ACHN (cell line): ENCODE data around the gene SEMA6B.

Experiments
- DNase-seq: peaks from one replicate; pipeline ENCODE4 v3.0.0-alpha.2; 2015
- in situ Hi-C: cut with HindIII; loops from 2 replicates; pipeline ENCODE4 v1.10.0; 2017; ENCODE audit warnings: low sequenced_read_pairs, low pct_ligation_motif_present, low pct_unique_long_range_greater_than_20kb

The SEMA6B gene

GRCh38 chr19:4518345-4519171, 40.9 kb downstream of the SEMA6B start, which contains the start of gene PLIN4:
Gene PLIN4, minus strand, starts transcription at chr19:4518486. Its CDS starts 214 bp downstream, at chr19:4518272.
- in situ Hi-C loops = no loop called here
- DNase-seq = no peak

DNA sequence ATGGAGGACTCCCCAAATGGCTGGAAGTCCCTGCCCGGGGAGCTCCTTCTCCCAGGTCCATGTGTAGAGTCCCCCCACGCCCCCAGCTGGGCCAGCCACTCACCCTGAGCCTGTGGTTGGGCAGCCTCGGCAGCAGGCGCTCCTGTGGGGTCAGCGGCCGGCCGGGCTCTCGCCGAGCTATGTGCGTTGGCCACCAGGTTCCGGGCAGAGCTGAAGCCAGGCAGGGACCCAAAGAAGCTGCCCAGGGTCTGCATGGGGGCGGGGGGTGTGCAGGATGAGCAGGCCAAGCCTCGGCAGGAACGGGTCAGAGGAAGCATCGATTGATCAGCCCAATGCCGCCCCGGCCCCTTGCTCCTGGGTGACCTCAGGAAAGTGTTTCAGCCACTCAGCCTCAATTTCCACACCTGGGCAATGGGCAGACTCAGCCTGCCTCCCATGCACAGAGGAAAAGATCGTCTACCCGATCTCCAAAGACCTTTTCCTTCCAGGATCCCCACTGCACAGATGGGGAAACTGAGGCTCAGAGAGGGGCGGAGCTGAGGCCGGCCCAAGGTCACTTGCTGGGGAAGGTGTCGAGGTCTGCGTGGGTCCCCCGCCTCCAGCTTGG, 41.9 kb downstream of the SEMA6B start:
- no peak for DNase-seq
- in situ Hi-C loops = no loop called here

- no peak for DNase-seq
- in situ Hi-C loops = no loop called here
Measured at GRCh38 chr19:4516939-4517300, 42.6 kb downstream of the SEMA6B start.

- DNase-seq = no peak
- in situ Hi-C loops = no loop called here
Measured at GRCh38 chr19:4516199-4516938, 43.1 kb downstream of the SEMA6B start.

DNA sequence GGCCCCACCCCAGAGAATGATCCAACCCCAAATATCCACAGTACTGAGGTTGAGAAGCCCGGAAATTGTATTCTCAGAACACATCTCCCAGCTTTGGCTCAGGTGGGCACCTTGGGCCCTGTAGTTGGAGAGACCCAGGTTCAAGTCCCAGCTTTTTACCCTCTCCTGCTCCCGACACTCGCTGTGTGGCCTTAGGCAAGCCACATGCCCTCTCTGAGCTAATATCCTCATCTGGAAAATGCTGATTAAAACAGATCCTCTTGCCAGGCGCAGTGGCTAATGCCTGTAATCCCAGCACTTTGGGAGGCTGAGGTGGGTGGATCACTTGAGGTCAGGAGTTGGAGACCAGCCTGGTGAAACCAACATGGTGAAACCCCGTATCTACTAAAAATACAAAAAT, 43.8 kb downstream of the SEMA6B start:
- in situ Hi-C loops = no loop called here
- no peak for DNase-seq

GRCh38 chr19:4513248-4513647, 46.2 kb downstream of the SEMA6B start:
- no peak for DNase-seq
- in situ Hi-C loops = no loop called here

GRCh38 chr19:4512070-4512469, 47.4 kb downstream of the SEMA6B start:
- DNase-seq = no peak
- in situ Hi-C loops = no loop called here

- in situ Hi-C loops = no loop called here
- DNase-seq = no peak
Measured at GRCh38 chr19:4511300-4512054, 48.0 kb downstream of the SEMA6B start.

- in situ Hi-C loops = no loop called here
- DNase-seq = no peak
Measured at GRCh38 chr19:4510435-4511255, 48.8 kb downstream of the SEMA6B start.

- in situ Hi-C loops = no loop called here
- DNase-seq = no peak
Measured at GRCh38 chr19:4508698-4509097, 50.8 kb downstream of the SEMA6B start.

DNA sequence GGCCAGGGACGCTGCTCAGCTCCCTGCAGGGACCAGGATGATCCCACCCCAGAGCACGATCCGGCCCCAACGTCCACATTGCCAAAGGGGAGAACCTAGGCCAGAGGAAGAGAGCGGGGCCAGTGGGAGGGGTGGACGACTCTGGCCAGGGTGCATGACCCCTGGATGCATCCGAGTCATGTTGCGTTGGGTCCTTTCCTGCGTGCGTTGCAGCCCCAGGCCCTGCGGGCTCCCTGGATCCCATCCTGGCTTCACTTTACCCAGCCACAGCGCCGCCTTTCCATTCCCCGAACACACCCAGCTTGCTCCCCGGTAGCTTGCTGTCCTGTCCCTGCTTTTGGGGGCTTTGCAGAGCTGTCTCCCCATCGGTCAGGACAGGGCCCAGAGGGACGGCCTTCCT, 51.7 kb downstream of the SEMA6B start:
- in situ Hi-C loops = no loop called here
- no peak for DNase-seq

- in situ Hi-C loops = no loop called here
- DNase-seq = no peak
Measured at GRCh38 chr19:4507150-4507452, 52.4 kb downstream of the SEMA6B start.

GRCh38 chr19:4506449-4507149, 52.9 kb downstream of the SEMA6B start:
- DNase-seq = peak; percentile 31
- in situ Hi-C loops = no loop called here

DNA sequence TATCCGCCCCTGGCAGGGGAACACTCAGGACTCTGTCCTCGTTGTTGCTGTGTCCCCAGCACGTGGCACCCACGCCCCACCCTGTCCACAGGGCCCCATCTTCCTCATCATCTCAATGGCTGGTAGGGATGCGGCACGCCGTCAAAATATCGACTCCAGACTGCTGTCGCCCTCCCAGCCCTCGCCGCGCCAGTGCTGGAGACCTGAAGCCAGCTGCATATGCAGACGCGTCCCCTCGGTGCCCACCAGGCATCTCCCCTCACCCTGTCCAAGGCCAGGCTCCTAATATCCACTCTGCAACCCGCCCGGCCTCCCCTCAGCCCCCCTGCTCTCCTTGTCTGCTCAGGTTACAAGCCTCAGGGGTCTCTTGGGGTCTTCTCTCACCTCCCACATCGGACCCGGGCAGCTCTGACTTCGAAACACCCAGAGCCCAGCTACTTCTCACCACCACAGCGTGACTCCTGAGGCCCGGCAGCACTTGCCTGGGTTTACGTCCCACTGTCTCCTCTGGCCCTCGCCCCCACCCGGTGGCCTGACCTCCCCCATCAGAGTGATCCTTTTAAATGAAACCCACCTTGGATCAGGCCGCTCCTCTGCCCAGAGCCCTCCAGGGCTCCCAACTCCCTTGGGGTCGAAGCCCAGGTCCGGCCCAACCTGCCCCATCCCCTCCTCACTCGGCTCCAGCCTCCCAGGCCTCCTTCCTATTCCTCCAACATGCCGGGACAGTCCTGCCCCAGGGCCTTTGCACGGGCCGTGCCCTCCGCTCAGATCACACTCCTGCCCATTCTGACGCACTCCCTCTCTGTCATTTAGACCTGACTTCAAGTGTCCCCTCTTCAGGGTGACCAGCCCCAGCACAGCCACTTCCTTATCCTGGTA, 53.7 kb downstream of the SEMA6B start:
- in situ Hi-C loops = no loop called here
- no peak for DNase-seq

- in situ Hi-C loops = no loop called here
- DNase-seq = no peak
Measured at GRCh38 chr19:4504891-4505569, 54.5 kb downstream of the SEMA6B start.

GRCh38 chr19:4504297-4504701, 55.2 kb downstream of the SEMA6B start:
- in situ Hi-C loops = no loop called here
- DNase-seq = no peak
